ENCODE measurements around the gene FAM162A. TPM values are rescaled to one million over a fixed set of nuclear protein-coding genes. Genes with fewer than 3 reads are reported as not detected.
A peak's percentile ranks its signal among the peaks of the same experiment; 100 is the strongest.

Gene FAM162A
- total RNA-seq, 1 experiment from 2014 or later, result 37.4 TPM

GRCh38 chr3:122392868-122393844 is 9.2 kb downstream of the FAM162A start:
- DNase-seq, result peak in 1 of 2 experiments; percentile 39
- H3K27me3 Mint-ChIP-seq (ENCODE audit: insufficient read depth, unreplicated experiment), result no peaks in the 10 kb centered on the region
- H3K4me1 ChIP-seq, result 0 out of 2 replicates have a peak, but pooled peaks cover 4% of the 10 kb centered on the region
- no peaks in the 10 kb centered on the region for H3K36me3 Mint-ChIP-seq (ENCODE audit: insufficient read depth, unreplicated experiment)
- H3K27ac Mint-ChIP-seq (ENCODE audit: unreplicated experiment), result no peak overlapping the region
- ChIA-PET POLR2A (interaction anchor here (0.6 to 1.5 kb wide), 2 partner anchors 9 to 600 kb away, joined by 3 to 11 read pairs; partner anchors contain the start of gene FAM162A), CTCF (interaction anchor here (0.6 to 1.8 kb wide), 10 partner anchors 9 to 592 kb away, joined by 3 to 40 read pairs (median 4); partner anchors contain the start of genes FAM162A and WDR5B)
- TF ChIP-seq CTCF (IDR thresholded peaks at IDR 0.05; ENCODE audit: insufficient read depth in 1 of 2, low read depth in 1 of 2, low read length in 1 of 2, severe bottlenecking in 1 of 2, unreplicated experiment in 1 of 2), result peak; percentile 54 to 73
- intact Hi-C loops (cut with micrococcal nuclease; ENCODE audit: unreplicated experiment), result loop anchor here (1.0 to 2.0 kb wide), 2 partner anchors 24 to 286 kb away; partner anchors contain the start of gene WDR5B
- H3K4me1 Mint-ChIP-seq (ENCODE audit: low read depth, unreplicated experiment), result no peaks in the 10 kb centered on the region
- no peaks in the 10 kb centered on the region for H3K27me3 ChIP-seq (replicated peaks; ENCODE audit: control insufficient read depth, insufficient read depth, low read length)
- no peaks in the 10 kb centered on the region for H3K36me3 ChIP-seq (ENCODE audit: control insufficient read depth, insufficient read depth, low read length)
- BruUV-seq (replicated peaks), result no TSS peak
- no peak overlapping the region for H3K4me3 ChIP-seq (ENCODE audit: low read depth, low read length)
- no peak overlapping the region for H3K4me3 Mint-ChIP-seq (ENCODE audit: unreplicated experiment)
- H3K9me3 Mint-ChIP-seq (ENCODE audit: unreplicated experiment), result no peaks in the 10 kb centered on the region
- H3K9me3 ChIP-seq, result no peaks in the 10 kb centered on the region

GRCh38 chr3:122394173-122394572 is 10.2 kb downstream of the FAM162A start:
- CTCF ChIA-PET, result interaction anchor here (1.1 to 1.8 kb wide), 2 partner anchors 10 to 21 kb away, joined by 3 to 40 read pairs; partner anchors contain the start of genes FAM162A and WDR5B
- H3K27ac Mint-ChIP-seq (ENCODE audit: unreplicated experiment), result no peak overlapping the region

More at GRCh38 chr3:122394173-122394572, 10.2 kb downstream of the FAM162A start:
- Histone ChIP-seq H3K4me3 (ENCODE audit: low read depth, low read length) (no peak overlapping the region), H3K36me3 (ENCODE audit: control insufficient read depth, insufficient read depth, low read length) (no peaks in the 10 kb centered on the region), H3K27me3 (replicated peaks; ENCODE audit: control insufficient read depth, insufficient read depth, low read length) (no peaks in the 10 kb centered on the region), H3K4me1 (0 out of 2 replicates have a peak, but pooled peaks cover 4% of the 10 kb centered on the region), H3K9me3 (no peaks in the 10 kb centered on the region)
- peak; percentile 11 to 32 for DNase-seq
- no peaks in the 10 kb centered on the region for H3K36me3 Mint-ChIP-seq (ENCODE audit: insufficient read depth, unreplicated experiment)
- no TSS peak for BruUV-seq (replicated peaks)
- POLR2A ChIA-PET, result no interaction called here
- H3K27me3 Mint-ChIP-seq (ENCODE audit: insufficient read depth, unreplicated experiment), result no peaks in the 10 kb centered on the region
- no peaks in the 10 kb centered on the region for H3K9me3 Mint-ChIP-seq (ENCODE audit: unreplicated experiment)
- TF ChIP-seq CTCF (IDR thresholded peaks at IDR 0.05; ENCODE audit: insufficient read depth in 1 of 2, low read depth in 1 of 2, low read length in 1 of 2, severe bottlenecking in 1 of 2, unreplicated experiment in 1 of 2), result no peak
- intact Hi-C loops (cut with micrococcal nuclease; ENCODE audit: unreplicated experiment), result no loop called here
- no peaks in the 10 kb centered on the region for H3K4me1 Mint-ChIP-seq (ENCODE audit: low read depth, unreplicated experiment)
- no peak overlapping the region for H3K4me3 Mint-ChIP-seq (ENCODE audit: unreplicated experiment)

All from Caco-2 (cell line).